AG04450 (cell line): ENCODE results near the gene SEMA3A. TPM values are rescaled to one million over a fixed set of nuclear protein-coding genes. Genes with fewer than 3 reads are reported as not detected.

Experiments used
- CTCF ChIA-PET: fragments of 300-600, 350-600 bp; formaldehyde crosslinking; extraction: SDS; loops from one replicate; lab custom pipeline; 2022; ENCODE audit warnings: antibody characterized with exemption, inconsistent platforms; lab: Charles Lee
- POLR2A ChIA-PET: fragments of 350-600 bp; formaldehyde crosslinking; extraction: SDS; loops from one replicate; lab custom pipeline; 2021; ENCODE audit warnings: antibody characterized with exemption, inconsistent platforms; lab: Yijun Ruan, JAX
- DNase-seq: peaks from one replicate; pipeline ENCODE4 v3.0.0-alpha.2; 2011; ENCODE audit warnings: low read depth, low spot score
- H3K27ac ChIP-seq: one replicate; pipeline ENCODE4 v1.5.1; 2012; ENCODE audit warnings: low read depth, low read length, control low read depth
- H3K27me3 ChIP-seq: one replicate; pipeline ENCODE4 v1.6.0; 2012; ENCODE audit warnings: low read length; ENCODE audit not compliant: control insufficient read depth, insufficient read depth
- H3K4me3 ChIP-seq: 2 replicates; pipeline ENCODE4 v1.5.1; 2011; ENCODE audit warnings: mild to moderate bottlenecking, low read depth, low read length, control low read depth
- H3K9me3 ChIP-seq: 2 replicates; pipeline ENCODE4 v1.5.1; 2012; ENCODE audit warnings: low read length; ENCODE audit not compliant: control insufficient read depth, insufficient read depth
- polyA plus RNA-seq: library from polyadenylated mRNA; depleted of rRNA; stranded (reverse); fragments of >200 nt; gene quantifications from 2 replicates; pipeline ENCODE4 v1.2.3, GENCODE V29; 2011
- TF ChIP-seq, protein P1 (sequence below): IDR thresholded peaks from 2 replicates; pipeline ENCODE4 v1.5.1; 2011; ENCODE audit warnings: low read depth, low read length, control low read depth, inconsistent platforms

Gene SEMA3A
- polyA plus RNA-seq, 1 experiment, result 80.2 TPM

DNA sequence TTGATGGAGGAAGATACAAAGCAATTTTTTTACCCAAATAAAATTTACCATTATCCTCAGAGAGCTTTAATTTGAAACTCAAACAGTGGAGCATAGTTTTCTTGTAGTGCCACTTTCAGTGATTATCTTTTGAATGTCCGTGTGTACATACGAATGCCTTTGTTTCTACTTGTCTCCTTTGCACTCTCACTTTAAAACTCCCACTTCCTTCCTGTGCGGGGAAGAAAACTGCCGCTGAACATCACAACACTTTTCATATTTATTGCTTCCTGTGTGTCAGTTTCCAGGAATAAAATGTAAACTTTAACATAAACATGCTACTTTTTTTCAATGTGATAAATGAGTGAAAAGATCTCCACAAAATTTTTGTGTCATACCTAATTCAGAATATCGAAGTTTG is 102.4 kb downstream of the SEMA3A start:
- TF ChIP-seq, protein P1, sequence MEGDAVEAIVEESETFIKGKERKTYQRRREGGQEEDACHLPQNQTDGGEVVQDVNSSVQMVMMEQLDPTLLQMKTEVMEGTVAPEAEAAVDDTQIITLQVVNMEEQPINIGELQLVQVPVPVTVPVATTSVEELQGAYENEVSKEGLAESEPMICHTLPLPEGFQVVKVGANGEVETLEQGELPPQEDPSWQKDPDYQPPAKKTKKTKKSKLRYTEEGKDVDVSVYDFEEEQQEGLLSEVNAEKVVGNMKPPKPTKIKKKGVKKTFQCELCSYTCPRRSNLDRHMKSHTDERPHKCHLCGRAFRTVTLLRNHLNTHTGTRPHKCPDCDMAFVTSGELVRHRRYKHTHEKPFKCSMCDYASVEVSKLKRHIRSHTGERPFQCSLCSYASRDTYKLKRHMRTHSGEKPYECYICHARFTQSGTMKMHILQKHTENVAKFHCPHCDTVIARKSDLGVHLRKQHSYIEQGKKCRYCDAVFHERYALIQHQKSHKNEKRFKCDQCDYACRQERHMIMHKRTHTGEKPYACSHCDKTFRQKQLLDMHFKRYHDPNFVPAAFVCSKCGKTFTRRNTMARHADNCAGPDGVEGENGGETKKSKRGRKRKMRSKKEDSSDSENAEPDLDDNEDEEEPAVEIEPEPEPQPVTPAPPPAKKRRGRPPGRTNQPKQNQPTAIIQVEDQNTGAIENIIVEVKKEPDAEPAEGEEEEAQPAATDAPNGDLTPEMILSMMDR, result no peak
- H3K27me3 ChIP-seq, result no peaks in the 10 kb centered on the region
- ChIA-PET CTCF (no interaction called here), POLR2A (no interaction called here)
- H3K27ac ChIP-seq, result no peak overlapping the region
- H3K4me3 ChIP-seq, result no peak overlapping the region
- H3K9me3 ChIP-seq, result no peaks in the 10 kb centered on the region
- DNase-seq, result no peak

DNA sequence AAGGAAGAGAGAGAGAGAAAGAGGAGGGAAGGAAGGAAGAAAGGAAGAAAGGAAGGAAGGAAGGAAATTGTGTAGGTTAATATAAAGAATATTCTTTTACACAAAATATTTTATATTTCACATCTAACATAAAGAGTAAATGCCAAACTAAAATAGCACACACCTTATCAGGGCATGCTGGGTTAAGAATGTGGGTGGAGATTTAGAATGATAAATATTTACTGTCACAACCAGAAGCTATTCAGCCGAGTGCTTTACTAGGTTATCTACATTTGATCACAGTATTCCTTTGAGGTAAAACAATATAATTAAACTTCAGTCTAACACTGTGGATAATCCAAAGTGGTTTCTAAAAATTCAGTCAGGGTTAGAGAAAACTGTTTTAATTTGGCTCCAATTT is 103.3 kb downstream of the SEMA3A start:
- ChIA-PET CTCF (no interaction called here), POLR2A (no interaction called here)
- TF ChIP-seq, protein P1, result no peak
- H3K27me3 ChIP-seq, result no peaks in the 10 kb centered on the region
- DNase-seq, result no peak
- no peaks in the 10 kb centered on the region for H3K9me3 ChIP-seq
- no peak overlapping the region for H3K4me3 ChIP-seq
- no peak overlapping the region for H3K27ac ChIP-seq

DNA sequence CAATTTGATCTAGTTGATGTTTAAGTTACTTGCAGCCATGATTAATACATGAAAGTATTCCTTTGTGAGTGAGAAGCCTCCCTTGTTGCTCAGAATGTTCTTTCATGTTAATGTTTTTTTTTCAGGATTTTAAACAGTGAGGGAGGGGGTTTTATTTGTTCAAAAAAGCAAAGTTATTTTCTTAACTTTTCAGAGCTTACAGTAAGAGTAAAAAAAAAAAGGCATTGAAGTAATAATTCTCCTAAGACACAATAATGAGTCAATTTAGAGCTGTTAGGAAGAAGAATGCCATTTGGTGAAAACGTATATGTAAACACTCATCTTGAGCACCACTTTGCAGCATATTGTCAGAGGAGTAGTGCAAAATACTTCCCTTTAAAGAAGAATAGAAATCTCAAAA is 105.8 kb downstream of the SEMA3A start:
- Histone ChIP-seq H3K9me3 (no peaks in the 10 kb centered on the region), H3K27me3 (no peaks in the 10 kb centered on the region), H3K27ac (no peak overlapping the region), H3K4me3 (no peak overlapping the region)
- DNase-seq, result no peak
- TF ChIP-seq, protein P1, result no peak
- POLR2A ChIA-PET, result interaction anchor here (1.0 to 1.1 kb wide), 2 partner anchors 15 to 64 kb away, joined by 6 to 12 read pairs; no protein-coding TSS in a partner anchor
- CTCF ChIA-PET, result interaction anchor here (0.7 kb wide), 1 partner anchor 68 kb away, joined by 4 read pairs; no protein-coding TSS in a partner anchor

DNA sequence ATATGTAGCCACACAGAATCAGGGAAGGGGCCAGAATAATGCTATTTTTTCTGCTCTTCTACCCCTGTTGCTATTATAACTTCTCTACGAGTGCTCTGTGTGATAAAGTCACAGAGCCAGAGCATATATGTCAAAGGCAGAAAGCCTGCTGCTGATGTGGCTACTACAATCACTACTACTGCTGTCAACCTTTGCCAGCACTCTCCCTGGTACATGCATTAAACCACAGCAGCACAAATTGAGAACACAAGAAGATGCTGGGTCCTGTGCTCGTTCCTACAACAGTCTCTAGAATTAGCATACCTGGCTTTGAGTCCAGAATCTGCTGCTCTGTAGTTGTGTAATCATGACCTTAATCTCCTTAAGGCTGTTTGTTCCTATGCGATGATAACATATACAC is 108.6 kb downstream of the SEMA3A start:
- POLR2A ChIA-PET, result no interaction called here
- CTCF ChIA-PET, result no interaction called here
- H3K27me3 ChIP-seq, result no peaks in the 10 kb centered on the region
- TF ChIP-seq, protein P1, result no peak
- H3K4me3 ChIP-seq, result no peak overlapping the region
- no peak for DNase-seq
- peaks cover 4% of the 10 kb centered on the region; the same call in 1 of the 2 replicates for H3K9me3 ChIP-seq
- H3K27ac ChIP-seq, result peak overlapping the region; percentile 11

DNA sequence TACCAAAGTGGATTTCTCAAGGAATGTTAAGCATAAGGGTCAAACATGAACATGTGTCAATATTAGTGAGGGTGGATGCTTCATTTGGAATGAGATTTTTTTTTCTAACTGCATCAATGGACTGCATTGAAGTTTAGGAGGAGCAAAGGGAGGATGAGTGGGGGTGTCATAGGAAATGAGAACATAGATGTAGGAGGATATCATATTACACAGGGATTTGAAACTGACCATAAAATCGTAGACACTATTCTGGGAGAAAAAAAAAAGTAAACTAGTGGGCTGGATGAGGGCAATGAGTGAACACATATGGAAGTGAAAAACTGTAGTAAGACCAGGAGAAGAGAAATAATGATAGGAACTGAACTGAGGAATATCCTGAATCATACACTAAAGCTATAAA is 109.4 kb downstream of the SEMA3A start:
- POLR2A ChIA-PET, result no interaction called here
- peak; percentile 47 for DNase-seq
- CTCF ChIA-PET, result no interaction called here

More for the DNA sequence above, 109.4 kb downstream of the SEMA3A start:
- Histone ChIP-seq H3K27me3 (no peaks in the 10 kb centered on the region), H3K9me3 (peaks cover 4% of the 10 kb centered on the region; the same call in 1 of the 2 replicates), H3K4me3 (no peak overlapping the region), H3K27ac (no peak overlapping the region)
- TF ChIP-seq, protein P1, result no peak
